KOPT-K1 (cell line): ENCODE data around the gene S100PBP.
"Not testable (repeated sequence)": the region's sequence is repeated elsewhere in the genome, so short reads cannot be mapped to it uniquely, and the experiment has no call there.

Source experiments
- H3K27ac ChIP-seq: fragments of 200-600 bp; sonication (generic); 2 replicates; pipeline ENCODE4 v1.5.1; 2016; ENCODE audit warnings: antibody characterized with exemption, mild to moderate bottlenecking, low read depth, low read length; ENCODE audit not compliant: poor library complexity, severe bottlenecking
- H3K36me3 ChIP-seq: fragments of 200-600 bp; sonication (generic); 2 replicates; pipeline ENCODE4 v1.5.1; 2017; ENCODE audit warnings: antibody characterized with exemption, mild to moderate bottlenecking, low read length, moderate library complexity; ENCODE audit not compliant: insufficient read depth
- H3K9me3 ChIP-seq: fragments of 200-600 bp; sonication (generic); 2 replicates; pipeline ENCODE4 v1.5.1; 2017; ENCODE audit warnings: antibody characterized with exemption, low read length, mild to moderate bottlenecking; ENCODE audit not compliant: insufficient read depth, poor library complexity, severe bottlenecking

The S100PBP gene

DNA sequence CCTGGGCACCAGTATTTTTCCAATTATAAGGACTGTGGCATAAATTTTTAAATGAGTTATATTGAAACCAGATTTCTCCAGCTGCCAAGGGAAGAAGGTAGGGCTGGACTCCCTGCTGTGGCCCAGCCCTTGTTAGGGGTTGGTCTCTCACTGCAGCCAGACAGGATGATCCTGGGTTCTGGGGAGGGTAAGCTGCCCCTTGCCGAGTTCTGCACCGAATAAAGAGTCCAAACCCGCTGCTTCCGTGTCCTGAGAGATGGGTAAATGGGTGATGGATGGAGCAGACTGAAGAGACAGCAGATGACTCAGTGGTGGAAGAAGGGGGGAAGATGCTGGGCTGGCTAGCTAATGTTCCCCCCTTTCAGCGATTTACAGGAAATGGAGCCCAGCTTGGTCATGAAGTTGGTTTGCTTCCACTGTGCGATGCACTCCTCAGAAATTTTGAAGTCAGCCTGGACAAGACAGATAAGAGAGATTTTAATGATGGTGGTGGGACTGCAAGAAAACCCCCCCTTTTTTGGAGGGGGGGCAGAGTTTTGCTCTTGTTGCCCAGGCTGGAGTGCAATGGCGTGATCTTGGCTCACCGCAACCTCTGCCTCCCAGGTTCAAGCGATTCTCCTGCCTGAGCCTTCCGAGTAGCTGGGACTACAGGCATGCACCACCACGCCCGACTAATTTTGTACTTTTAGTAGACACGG is 41.7 kb upstream of the S100PBP start:
- H3K27ac ChIP-seq: no peak overlapping the region
- peaks cover 73% of the 10 kb centered on the region for H3K36me3 ChIP-seq
- H3K9me3 ChIP-seq: no peaks in the 10 kb centered on the region

DNA sequence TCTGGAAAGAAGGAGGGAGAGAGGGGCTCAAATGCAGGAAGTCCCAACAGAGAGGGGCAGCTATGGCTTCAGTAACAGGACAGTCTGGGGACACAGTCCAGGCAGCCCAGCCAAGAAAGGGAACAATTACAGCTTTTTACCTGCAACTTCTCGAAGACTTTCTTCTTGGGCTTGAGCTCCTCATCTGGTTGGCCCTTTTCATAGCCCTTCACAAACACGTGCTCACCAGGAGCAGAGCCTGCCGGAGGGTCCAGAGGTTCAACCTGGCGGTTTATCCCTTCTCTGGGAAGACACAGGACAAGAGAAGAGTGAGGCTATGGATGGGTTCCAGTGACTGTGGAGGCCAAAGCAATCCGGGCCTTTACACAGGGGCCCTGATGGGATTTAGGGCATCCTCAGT is 38.2 kb upstream of the S100PBP start:
- no peak overlapping the region for H3K27ac ChIP-seq
- H3K9me3 ChIP-seq: no peaks in the 10 kb centered on the region
- peaks cover 97% of the 10 kb centered on the region for H3K36me3 ChIP-seq

DNA sequence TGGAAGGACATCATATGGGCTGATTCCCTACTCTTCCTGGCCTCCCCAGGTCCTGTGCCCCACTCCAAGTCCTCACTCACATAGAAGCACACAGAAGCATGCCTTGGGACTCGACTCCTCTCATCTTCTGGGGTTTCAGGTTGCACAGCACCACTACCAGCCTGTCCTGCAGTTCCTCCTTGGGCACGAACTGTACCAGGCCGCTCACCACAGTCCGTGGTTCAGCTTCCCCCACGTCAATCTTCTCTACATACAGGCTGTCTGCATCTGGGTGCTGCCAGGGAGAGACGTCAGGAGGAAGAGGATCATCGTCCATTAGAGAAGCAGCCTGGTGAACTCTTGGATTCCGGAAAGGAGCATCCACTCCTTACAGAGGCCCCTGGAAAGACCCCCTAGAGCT is 37.4 kb upstream of the S100PBP start:
- H3K27ac ChIP-seq: no peak overlapping the region
- H3K36me3 ChIP-seq: peaks cover 97% of the 10 kb centered on the region
- no peaks in the 10 kb centered on the region for H3K9me3 ChIP-seq

DNA sequence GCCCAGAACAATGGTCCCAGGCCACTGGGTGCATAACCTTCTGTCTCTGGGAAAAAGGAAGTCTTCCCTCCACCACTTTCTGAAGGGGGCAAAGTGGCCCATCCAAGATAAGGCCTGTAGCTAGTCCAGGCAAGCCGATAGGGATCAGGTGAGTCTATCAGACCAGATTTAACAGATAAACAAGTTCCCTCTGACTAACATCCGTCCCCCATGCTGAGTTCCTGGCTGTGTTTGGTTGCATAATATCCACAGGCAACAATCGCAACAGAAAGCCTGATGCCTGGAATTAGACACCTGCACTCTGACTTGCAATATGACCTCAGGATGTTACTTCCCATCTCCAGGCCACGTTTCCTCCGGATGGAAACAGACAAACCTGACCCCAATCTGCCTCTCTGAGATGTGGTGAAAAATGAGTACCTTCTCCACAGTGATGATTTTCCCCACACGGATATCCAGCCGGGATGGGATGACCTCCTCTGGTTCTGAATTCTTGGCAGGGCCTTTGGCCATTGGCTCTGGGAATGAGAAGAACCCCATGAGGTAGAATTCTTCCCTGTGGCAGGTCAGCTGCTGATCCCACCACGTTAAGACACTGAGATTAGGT is 36.7 kb upstream of the S100PBP start:
- Histone ChIP-seq H3K9me3 (no peaks in the 10 kb centered on the region), H3K27ac (no peak overlapping the region), H3K36me3 (peaks cover 97% of the 10 kb centered on the region)

DNA sequence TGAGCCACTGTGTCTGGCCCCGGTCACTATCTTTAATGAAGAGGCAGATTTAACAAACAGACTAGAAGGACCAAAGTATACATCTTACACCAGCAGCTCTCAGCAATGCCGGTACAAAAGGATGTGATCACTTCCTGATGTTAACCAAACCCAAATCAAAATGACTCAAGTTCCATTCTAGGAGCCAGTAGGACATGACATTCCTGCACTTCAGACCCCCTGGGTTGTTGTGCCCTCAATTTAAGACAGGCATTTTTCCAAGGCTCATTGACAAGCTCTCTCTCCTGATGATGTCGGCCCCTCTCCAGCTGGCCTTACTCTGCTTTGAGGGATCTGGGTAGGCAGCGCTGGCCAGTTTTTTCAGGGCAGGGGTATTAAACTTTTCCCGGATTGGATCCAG is 35.4 kb upstream of the S100PBP start:
- Histone ChIP-seq H3K36me3 (peaks cover 98% of the 10 kb centered on the region), H3K27ac (no peak overlapping the region)

DNA sequence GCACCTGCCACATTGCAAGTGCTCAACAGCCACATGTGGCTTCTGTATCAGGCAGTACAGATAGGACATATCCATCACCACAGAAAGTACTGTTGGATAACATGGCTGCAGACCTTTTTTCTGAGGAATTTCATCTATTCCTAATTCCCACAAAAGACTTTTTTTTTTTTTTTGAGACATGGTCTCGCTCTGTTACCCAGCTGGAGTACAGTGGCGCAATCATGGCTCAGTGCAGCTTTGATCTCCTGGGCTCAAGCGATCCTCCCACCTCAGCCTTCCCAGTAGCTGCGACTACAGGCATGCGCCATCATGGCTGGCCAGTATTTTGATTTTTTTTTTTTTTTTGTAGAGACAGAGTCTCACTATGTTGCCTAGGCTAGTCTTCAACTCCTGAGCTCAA is 33.6 kb upstream of the S100PBP start:
- no peak overlapping the region for H3K27ac ChIP-seq
- no peaks in the 10 kb centered on the region for H3K9me3 ChIP-seq
- peaks cover 99% of the 10 kb centered on the region for H3K36me3 ChIP-seq

More for the DNA sequence above, 35.4 kb upstream of the S100PBP start:
- H3K9me3 ChIP-seq: no peaks in the 10 kb centered on the region

DNA sequence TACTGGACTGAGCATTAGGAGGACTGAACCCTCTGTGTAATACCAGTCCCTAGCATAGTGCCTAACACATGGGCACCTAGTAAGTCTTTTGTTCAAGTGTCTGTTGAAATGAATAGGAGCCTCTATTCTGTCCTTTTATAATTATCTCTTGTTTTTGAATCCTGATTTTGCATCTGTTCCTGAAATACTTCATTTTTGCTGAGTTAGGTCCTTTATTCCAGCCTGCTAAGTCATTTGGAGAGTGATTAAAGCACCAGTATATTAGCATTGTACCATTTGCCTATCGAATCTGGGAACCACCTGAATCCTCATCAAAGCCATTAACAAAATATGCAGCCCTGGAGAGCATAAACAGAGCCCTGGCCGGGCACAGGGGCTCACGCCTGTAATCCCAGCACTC is 32.6 kb upstream of the S100PBP start:
- H3K9me3 ChIP-seq: no peaks in the 10 kb centered on the region
- peaks cover 99% of the 10 kb centered on the region for H3K36me3 ChIP-seq
- H3K27ac ChIP-seq: no peak overlapping the region

DNA sequence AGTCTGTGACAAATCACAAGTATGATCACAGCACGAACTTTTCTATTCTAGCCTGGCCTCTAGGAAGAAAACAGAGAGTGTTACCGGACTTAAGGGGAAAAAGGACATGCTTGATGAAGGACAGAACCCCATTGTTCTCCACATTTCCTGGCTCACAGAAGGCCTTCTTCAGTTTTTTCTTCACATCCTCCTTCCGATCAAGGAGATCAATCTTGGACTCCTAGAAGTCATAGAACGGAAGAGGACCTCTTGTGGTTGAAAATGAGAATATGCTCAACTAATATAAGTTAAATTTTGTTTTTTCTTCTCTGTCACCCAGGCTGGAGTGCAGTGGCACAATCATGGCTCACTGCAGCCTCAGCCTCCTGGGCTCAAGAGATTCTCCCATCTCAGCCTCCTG is 30.6 kb upstream of the S100PBP start:
- H3K27ac ChIP-seq: no peak overlapping the region
- H3K9me3 ChIP-seq: no peaks in the 10 kb centered on the region
- peaks cover 97% of the 10 kb centered on the region for H3K36me3 ChIP-seq

DNA sequence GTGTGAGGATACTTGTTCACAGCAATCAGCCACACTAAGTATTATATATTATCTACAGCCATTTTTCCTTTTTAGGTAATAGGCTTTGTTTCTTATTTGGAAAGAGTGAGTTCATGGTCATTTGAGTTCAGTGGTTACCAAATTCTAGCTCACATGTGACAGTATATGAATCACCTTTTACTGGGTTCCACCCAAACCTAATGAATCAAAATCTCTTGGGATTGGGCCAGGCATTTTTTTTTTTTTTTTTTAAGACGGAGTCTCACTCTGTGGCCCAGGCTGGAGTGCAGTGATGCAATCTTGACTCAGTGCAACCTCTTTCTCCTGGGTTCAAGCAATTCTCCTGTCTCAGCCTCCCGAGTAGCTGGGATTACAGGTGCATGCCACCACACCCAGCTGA is 28.1 kb upstream of the S100PBP start:
- H3K9me3 ChIP-seq, H3K27ac ChIP-seq: not testable (repeated sequence)
- peaks cover 96% of the 10 kb centered on the region for H3K36me3 ChIP-seq

DNA sequence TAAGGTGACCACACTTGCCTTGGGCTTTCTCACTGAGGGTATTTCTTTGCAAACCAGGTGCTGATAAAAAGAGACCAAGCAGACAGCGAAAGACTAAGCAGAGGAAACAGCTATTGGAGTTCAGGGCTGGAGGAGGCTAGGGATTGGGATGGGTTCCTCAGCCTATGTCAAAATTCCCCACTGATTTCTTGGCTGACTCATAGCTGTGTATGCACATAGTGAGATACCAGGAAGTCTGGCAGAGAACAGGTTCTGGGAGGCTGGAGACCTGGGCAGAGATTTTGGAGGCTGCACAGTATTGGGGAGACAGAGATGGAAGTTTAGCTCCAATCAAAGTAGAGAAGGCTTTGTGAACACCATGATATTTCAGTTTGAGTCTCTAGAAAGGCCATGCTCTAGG is 25.6 kb upstream of the S100PBP start:
- Histone ChIP-seq H3K9me3 (no peaks in the 10 kb centered on the region), H3K27ac (no peak overlapping the region), H3K36me3 (peaks cover 94% of the 10 kb centered on the region)

DNA sequence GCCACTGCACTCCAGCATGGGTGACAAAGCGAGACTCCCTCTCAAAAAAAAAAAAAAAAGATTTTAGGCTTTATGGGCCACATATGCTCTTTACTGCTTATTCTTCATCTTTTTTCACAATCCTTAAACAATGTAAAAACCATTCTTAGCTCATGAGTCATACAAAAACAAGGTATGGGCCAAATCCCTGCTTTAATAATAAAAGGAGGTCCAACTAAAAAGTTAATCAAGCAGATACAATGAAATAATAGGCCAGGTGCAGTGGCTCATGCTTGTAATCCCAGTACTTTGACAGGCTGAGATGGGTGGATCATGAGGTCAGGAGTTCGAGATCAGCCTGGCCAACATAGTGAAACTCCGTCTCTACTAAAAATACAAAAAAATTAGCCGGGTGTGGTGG is 21.7 kb upstream of the S100PBP start:
- H3K27ac ChIP-seq, H3K9me3 ChIP-seq: not testable (repeated sequence)
- H3K36me3 ChIP-seq: peaks cover 96% of the 10 kb centered on the region

DNA sequence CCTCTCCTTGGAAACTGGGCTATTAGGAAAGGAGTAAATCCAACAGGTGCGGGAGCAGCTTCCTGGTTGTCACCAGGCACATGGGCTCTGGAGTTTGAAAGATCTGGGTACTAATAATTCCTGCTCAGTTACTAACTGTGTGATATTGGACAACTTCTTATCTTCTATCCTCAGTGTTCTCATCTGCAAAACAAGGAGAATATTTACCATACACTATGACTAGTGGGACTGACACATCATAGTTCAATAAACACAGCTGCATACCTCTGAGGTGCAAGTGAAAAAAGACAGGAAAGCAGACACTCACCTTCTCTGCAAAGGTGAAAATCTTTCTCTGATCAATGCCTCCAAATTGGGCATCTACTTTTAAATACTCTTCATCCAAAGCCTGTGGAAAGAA is 20.0 kb upstream of the S100PBP start:
- H3K9me3 ChIP-seq: no peaks in the 10 kb centered on the region
- H3K27ac ChIP-seq: no peak overlapping the region
- peaks cover 92% of the 10 kb centered on the region for H3K36me3 ChIP-seq

DNA sequence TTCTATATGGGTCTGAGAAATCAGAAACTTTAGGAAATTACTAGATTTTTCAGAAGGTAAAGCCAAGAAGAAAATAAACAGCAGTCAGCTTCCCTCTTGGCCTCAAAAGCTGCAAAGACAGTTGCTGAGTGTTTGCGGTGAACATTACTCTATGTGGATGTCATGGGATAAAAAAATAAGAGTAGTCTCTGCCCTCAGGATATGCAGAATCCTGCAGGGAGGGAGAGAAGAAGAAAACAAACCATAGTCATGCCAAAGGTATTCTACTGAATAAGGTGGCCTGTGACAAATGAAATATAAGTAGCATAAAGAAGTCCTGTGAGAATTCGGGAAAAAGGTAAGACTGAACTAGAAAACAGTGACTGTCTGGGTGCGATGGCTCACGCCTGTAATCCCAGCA is 19.3 kb upstream of the S100PBP start:
- no peaks in the 10 kb centered on the region for H3K9me3 ChIP-seq
- peaks cover 93% of the 10 kb centered on the region for H3K36me3 ChIP-seq
- no peak overlapping the region for H3K27ac ChIP-seq

DNA sequence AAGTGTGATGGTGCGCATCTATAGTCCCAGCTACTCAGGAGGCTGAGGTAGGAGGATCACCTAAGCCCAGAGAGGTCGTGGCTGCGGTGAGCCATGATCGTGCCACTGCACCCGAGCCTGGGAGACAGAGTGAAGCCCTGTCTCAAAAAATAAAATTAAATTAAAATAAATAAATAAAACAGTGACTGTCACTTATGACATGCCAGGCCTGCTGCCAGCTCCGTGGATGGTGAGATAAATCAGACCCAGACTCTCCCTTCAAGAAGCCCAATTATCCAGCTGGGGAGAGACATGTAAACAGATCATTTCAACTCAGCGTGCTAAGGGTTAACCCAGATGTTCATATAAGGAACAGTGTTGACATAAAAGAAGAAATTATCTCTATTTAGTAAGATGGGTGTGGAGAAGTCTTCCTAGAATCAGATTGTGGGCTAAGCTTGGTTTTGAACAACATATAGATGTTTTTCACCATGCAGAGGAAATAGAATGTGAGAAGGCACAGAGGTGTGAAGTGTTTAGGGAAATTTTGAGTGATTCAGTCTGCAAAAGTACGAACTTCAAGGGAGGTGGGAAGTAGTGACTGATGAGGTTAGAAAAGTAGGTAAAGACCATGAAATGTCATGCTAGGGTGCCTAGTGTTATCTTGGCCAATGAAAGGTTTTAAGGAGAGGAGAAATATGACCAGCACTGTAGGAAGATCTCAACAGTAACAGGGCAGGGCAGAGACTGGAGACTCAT is 18.6 kb upstream of the S100PBP start:
- H3K27ac ChIP-seq: no peak overlapping the region
- H3K9me3 ChIP-seq: no peaks in the 10 kb centered on the region
- peaks cover 91% of the 10 kb centered on the region for H3K36me3 ChIP-seq

DNA sequence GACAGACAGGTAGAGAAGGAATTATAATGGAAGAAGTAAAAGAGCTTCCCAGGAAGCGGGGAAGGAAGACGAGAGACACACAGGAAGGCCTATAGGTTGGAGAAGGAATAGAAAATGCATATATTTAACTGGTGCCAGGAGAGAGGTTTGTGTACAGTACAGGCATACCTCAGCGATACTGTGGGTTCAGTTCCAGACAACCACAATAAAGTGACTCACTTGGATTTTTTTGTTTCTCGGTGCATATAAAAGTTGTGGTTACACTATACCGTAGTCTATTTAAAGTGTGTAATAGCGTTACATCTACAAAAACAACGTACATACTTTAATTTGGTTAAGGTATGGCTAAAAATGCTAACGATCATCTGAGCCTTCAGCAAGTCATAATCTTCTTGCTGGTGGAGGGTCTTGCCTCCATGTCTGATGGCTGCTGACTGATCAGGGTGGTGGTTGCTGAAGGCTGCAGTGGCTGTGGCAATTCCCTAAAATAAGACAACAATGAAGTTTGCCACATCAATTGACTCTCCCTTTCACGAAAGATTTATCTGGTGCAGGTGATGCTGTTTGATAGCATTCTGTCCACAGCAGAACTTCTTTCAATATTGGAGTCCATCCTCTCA is 16.2 kb upstream of the S100PBP start:
- Histone ChIP-seq H3K27ac (no peak overlapping the region), H3K36me3 (peaks cover 78% of the 10 kb centered on the region)

More for the DNA sequence above, 16.2 kb upstream of the S100PBP start:
- no peaks in the 10 kb centered on the region for H3K9me3 ChIP-seq
